HG03457 (cell line): Measurements from ENCODE around the gene CLDN24.

ENCODE experiments used
- ATAC-seq: cut with Tn5 transposase; IDR thresholded peaks from one replicate; pipeline ENCODE4 v1.9.1; 2021; ENCODE audit warnings: moderate number of reproducible peaks; ENCODE audit not compliant: unreplicated experiment

CLDN24 gene

GRCh38 chr4:183323295-183323694 is 1.1 kb upstream of the CLDN24 start:
- ATAC-seq = no peak

- ATAC-seq = no peak
Observed at GRCh38 chr4:183321516-183321915, 710 bp downstream of the CLDN24 start.

GRCh38 chr4:183321079-183321478 is 1.1 kb downstream of the CLDN24 start:
- no peak for ATAC-seq

GRCh38 chr4:183320211-183321059 is 1.8 kb downstream of the CLDN24 start, which contains the start of gene CLDN22:
CLDN22 (minus strand) TSS chr4:183320276; CDS start chr4:183320218, 58 bp downstream.
- ATAC-seq = no peak

DNA sequence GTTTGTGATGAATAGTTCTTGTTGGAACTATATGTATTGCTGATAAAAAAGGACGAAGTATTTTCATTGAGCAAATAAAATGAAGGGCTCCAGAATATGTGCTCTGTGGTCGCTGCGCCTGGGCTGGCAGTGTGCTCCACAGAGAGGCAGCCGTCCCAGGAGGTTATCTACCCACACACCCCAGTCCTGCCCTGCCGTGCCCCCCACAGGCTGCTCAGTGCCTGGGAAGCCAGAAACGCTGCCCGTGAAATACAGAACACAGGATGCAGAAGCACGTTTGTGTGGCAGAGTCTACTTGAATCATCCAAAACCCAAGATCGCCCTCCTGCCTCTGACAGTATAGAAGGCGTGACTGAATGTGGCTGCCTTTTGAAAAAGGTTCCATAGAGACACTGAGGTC is 3.6 kb downstream of the CLDN24 start:
- no peak for ATAC-seq

GRCh38 chr4:183314806-183315205 is 7.4 kb downstream of the CLDN24 start:
- ATAC-seq = no peak

GRCh38 chr4:183314336-183314735 is 7.9 kb downstream of the CLDN24 start:
- no peak for ATAC-seq

- ATAC-seq = no peak
Observed at GRCh38 chr4:183312841-183313240, 9.4 kb downstream of the CLDN24 start.

GRCh38 chr4:183306811-183307210 is 15.4 kb downstream of the CLDN24 start:
- no peak for ATAC-seq

DNA sequence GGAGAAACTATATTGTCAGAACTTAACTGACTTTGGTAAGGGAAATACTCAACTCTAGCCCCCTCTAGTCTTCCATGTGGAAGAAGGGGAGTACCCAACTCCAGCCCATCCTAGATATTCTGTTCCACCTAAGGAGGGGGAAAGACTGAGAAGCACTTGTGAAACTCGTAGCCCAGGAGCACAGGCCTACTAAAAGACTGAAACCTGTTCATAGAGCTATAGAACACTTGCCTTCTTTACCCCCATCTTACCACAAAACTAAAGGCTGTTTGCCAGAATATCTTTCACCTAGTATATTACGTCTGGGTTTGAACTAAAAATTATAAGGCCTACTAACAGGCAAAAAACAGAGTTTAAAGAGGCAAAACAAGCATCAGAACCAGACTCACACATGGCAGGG is 17.7 kb downstream of the CLDN24 start:
- no peak for ATAC-seq

GRCh38 chr4:183304067-183304466 is 18.2 kb downstream of the CLDN24 start:
- no peak for ATAC-seq

DNA sequence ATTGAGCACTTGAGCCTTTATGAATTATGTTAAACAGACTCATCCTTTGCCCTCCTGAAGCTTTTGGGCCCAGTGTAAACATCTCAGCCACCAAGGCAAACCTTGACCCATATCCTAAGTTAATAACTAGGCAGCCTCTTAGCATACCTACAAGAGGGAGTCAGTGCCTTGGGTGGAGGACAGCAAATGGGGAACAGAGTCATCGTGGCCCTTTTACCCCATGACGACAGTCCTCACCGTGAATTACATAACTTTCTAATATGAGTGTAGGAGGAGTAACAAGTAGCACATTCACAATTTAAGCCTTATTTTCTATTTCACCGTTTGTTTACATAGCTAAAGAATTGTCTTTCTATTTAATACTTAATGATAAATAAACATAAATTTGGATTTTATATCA is 18.9 kb downstream of the CLDN24 start:
- no peak for ATAC-seq

DNA sequence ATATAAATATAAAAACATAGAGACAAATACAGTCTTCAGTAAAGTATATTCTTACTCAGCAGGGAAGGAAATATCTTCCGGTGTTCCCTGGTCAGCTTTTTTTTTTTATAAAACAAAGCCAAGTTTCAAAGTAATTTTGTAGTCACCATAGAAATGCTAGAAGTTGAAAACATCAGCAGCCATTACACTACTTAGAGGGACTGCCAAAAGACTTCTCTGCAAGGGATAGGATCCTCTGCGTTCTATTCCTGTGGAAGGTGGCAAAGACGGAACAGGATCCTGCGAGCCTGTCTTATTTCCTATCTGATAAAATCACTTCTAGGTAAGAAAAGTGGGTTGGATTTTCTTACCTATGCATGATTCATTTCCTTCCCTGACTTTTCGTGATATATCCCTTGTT is 21.6 kb downstream of the CLDN24 start:
- no peak for ATAC-seq

GRCh38 chr4:183300070-183300469 is 22.2 kb downstream of the CLDN24 start:
- no peak for ATAC-seq

DNA sequence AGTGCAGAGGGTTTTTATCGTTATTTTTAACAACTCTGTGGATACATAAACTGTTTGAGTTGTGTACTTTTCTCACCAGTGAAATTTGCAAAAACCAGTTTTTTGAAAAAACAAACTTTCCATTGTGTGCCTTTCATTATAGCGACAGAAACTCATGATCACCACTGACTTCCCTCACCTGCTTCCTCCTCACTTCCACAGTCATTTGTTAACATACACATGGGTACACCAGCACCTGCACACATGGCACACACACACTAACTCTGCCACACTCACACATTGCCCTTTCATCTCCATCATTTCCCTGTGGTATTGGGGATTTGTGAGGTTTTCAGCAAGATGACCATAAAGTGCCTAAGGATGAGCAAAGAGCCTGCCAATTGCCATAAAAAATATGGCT is 22.8 kb downstream of the CLDN24 start:
- no peak for ATAC-seq

GRCh38 chr4:183297675-183298074 is 24.6 kb downstream of the CLDN24 start:
- peak; percentile 86 for ATAC-seq

GRCh38 chr4:183295711-183296110 is 26.5 kb downstream of the CLDN24 start:
- ATAC-seq = no peak

DNA sequence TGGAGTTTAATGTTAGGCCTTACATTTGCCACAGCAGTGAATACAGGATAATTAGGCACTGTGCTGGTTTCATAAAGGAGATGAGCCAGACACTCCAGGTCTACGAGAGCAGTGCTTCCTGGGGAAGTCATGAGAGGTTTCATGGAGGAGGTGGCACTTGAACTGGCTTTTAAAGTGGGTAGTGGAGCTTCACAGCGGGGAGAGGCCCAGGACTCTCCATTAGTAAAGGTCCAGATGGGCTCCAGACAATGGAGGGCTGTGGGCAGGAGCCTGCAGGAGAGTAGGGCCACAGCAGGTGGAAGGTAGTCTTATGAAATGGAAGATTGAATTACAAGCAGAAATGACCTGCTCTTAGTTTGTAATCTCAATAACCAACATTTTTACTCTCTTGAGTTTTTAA is 31.2 kb downstream of the CLDN24 start:
- no peak for ATAC-seq

DNA sequence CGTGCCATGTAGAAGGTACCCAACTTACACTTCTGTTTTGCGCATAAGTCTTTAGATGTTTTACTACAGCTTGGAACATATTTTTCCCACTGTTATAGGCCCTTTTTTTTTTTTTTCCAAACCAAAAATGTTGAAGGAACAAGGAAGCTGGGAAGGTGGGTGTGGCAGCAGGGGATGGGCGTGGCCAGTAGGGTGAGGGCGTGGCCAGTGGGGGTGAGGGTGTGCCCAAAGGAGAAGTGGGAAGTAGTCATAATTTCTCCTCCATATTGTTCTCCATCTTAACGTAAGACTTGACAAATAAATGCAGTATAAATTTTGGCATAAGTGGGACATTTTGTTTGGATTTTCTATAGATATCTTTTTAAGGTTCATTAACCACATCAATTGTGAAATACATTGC is 32.5 kb downstream of the CLDN24 start:
- no peak for ATAC-seq

DNA sequence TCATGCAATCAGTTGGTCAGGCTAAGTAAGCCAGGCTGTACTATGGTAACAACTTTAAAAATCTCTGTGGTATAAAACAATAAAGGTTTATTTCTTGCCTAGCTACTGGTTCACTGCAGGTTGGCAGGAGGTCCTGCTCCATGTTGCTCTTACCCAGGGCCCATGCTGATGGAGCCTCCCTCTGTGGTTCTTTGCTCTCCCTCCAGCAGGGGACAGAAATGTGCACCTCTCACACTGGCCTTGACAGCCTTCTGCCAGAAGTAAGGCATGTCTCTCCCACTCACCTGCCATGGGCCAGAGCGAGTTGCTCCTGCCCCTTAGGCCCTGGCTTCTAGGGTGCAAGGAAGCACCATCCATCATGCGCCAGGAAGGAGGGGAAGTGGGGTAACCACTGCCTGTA is 33.3 kb downstream of the CLDN24 start:
- ATAC-seq = no peak

- ATAC-seq = peak; percentile 87
Observed at GRCh38 chr4:183287677-183288076, 34.5 kb downstream of the CLDN24 start.

GRCh38 chr4:183287309-183287659 is 34.9 kb downstream of the CLDN24 start:
- ATAC-seq = peak; percentile 79
